SK-N-SH (cell line): ENCODE measurements around the gene RAD21L1. TPM values are rescaled to one million over a fixed set of nuclear protein-coding genes. Genes with fewer than 3 reads are reported as not detected.

Experiments used
- CTCF ChIA-PET: fragments of 300-600, 350-600 bp; formaldehyde crosslinking; extraction: SDS; loops from one replicate; lab custom pipeline; 2021; lab: Yijun Ruan, JAX
- POLR2A ChIA-PET: fragments of 350-600 bp; sonication (Branson Sonifier 250); formaldehyde crosslinking; extraction: SDS; loops from one replicate; lab custom pipeline; 2020; ENCODE audit warnings: antibody characterized with exemption, inconsistent platforms; lab: Yijun Ruan, JAX
- DNase-seq: peaks from one replicate; pipeline ENCODE4 v3.0.0; 2012
- H2AFZ ChIP-seq: fragments of 200-600 bp; sonication (generic); 2 replicates; pipeline ENCODE4 v1.8.1; 2016; ENCODE audit warnings: antibody characterized with exemption, mild to moderate bottlenecking, low read depth
- H3F3A ChIP-seq: fragments of 200-600 bp; sonication (generic); replicated peaks from 2 replicates; pipeline ENCODE3; 2016; ENCODE audit warnings: antibody characterized with exemption, mild to moderate bottlenecking; ENCODE audit not compliant: insufficient read depth
- H3K27ac ChIP-seq, 2 experiments: fragments of 200-500 bp in 1 of 2; fragments of 200-600 bp in 1 of 2; sonication (Bioruptor generic) in 1 of 2; sonication (generic), shearing (Covaris generic) in 1 of 2; 2 replicates each; pipeline versions ENCODE4 v1.5.1 to v1.6.1; 2014 to 2016; ENCODE audit warnings: low read depth in 2 of 2, inconsistent platforms in 1 of 2, low read length in 1 of 2, mild to moderate bottlenecking in 1 of 2, mixed read lengths in 1 of 2
- H3K27me3 ChIP-seq: fragments of 200-600 bp; sonication (generic), shearing (Covaris generic); 2 replicates; pipeline ENCODE4 v1.6.1; 2016; ENCODE audit warnings: mixed run types; ENCODE audit not compliant: insufficient read depth
- H3K36me3 ChIP-seq, 2 experiments: fragments of 200-500 bp in 1 of 2; fragments of 200-600 bp in 1 of 2; sonication (Bioruptor generic) in 1 of 2; sonication (generic) in 1 of 2; replicated peaks in 1 of 2; 2 replicates each; pipeline versions ENCODE3 to v1.5.1; 2014 to 2016; ENCODE audit warnings: low read length in 1 of 2, mild to moderate bottlenecking in 1 of 2; ENCODE audit not compliant: insufficient read depth in 2 of 2, control insufficient read depth in 1 of 2
- H3K4me1 ChIP-seq, 2 experiments: fragments of 200-500 bp in 1 of 2; fragments of 200-600 bp in 1 of 2; sonication (Bioruptor generic) in 1 of 2; sonication (generic), shearing (Covaris generic) in 1 of 2; 2 replicates each; pipeline versions ENCODE4 v1.5.1 to v1.6.1; 2014 to 2016; ENCODE audit warnings: low read depth in 1 of 2, low read length in 1 of 2, mixed run types in 1 of 2; ENCODE audit not compliant: insufficient read depth in 2 of 2, control insufficient read depth in 1 of 2
- H3K4me2 ChIP-seq: fragments of 200-600 bp; sonication (generic), shearing (Covaris generic); 2 replicates; pipeline ENCODE4 v1.6.1; 2017; ENCODE audit warnings: mixed run types
- H3K4me3 ChIP-seq, 2 experiments: fragments of 200-500 bp in 1 of 2; fragments of 200-600 bp in 1 of 2; sonication (Bioruptor generic) in 1 of 2; sonication (generic), shearing (Covaris generic) in 1 of 2; 2 replicates each; pipeline versions ENCODE4 v1.5.1 to v1.8.1; 2014 to 2016; ENCODE audit warnings: low read depth in 2 of 2, inconsistent platforms in 1 of 2, low read length in 1 of 2, mild to moderate bottlenecking in 1 of 2, mixed read lengths in 1 of 2, moderate library complexity in 1 of 2
- H3K79me2 ChIP-seq: fragments of 200-600 bp; sonication (generic); 2 replicates; pipeline ENCODE4 v1.8.1; 2017; ENCODE audit warnings: mild to moderate bottlenecking; ENCODE audit not compliant: insufficient read depth
- H3K9ac ChIP-seq: fragments of 200-600 bp; sonication (generic); 2 replicates; pipeline ENCODE4 v1.6.1; 2017; ENCODE audit warnings: mixed run types
- H3K9me2 ChIP-seq: fragments of 200-600 bp; sonication (generic); 2 replicates; pipeline ENCODE4 v1.6.1; 2017; ENCODE audit warnings: mixed run types
- H3K9me3 ChIP-seq: fragments of 200-600 bp; sonication (generic); 2 replicates; pipeline ENCODE4 v1.6.1; 2017; ENCODE audit warnings: mixed run types, mild to moderate bottlenecking, moderate library complexity
- H4K20me1 ChIP-seq: fragments of 200-600 bp; sonication (generic); 2 replicates; pipeline ENCODE4 v1.6.1; 2017; ENCODE audit warnings: mild to moderate bottlenecking, mixed run types; ENCODE audit not compliant: insufficient read depth
- CHD2 ChIP-seq: fragments of 150-350 bp; IDR thresholded peaks from 2 replicates; pipeline ENCODE4 v1.6.1; 2018; ENCODE audit warnings: low read length; ENCODE audit not compliant: partially characterized antibody
- ELF1 ChIP-seq: IDR thresholded peaks from 2 replicates; pipeline ENCODE4 v1.4.0; 2012
- EP300 ChIP-seq, 2 experiments: IDR thresholded peaks; 2 replicates each; pipeline versions ENCODE4 v1.4.0 to v1.6.1; 2012; ENCODE audit warnings: borderline replicate concordance in 1 of 2, low read depth in 1 of 2, low read length in 1 of 2
- EZH2phosphoT487 ChIP-seq: fragments of 200-600 bp; sonication (generic); IDR thresholded peaks from 2 replicates; pipeline ENCODE4 v1.6.1; 2017; ENCODE audit warnings: low read depth, mixed run types, mild to moderate bottlenecking, antibody characterized with exemption, moderate library complexity, borderline replicate concordance
- FOXJ3 ChIP-seq: sonication (generic); formaldehyde crosslinking; IDR thresholded peaks from 2 replicates; pipeline ENCODE4 v1.5.1; 2020; ENCODE audit warnings: mild to moderate bottlenecking, missing genetic modification reagents
- FOXM1 ChIP-seq: IDR thresholded peaks from 2 replicates; pipeline ENCODE4 v1.4.0; 2012; ENCODE audit warnings: low read depth, mild to moderate bottlenecking
- GABPA ChIP-seq: IDR thresholded peaks from 2 replicates; pipeline ENCODE4 v1.4.0; 2012; ENCODE audit warnings: low read depth, mild to moderate bottlenecking
- GATA2 ChIP-seq: sonication (generic); formaldehyde crosslinking; IDR thresholded peaks from 2 replicates; pipeline ENCODE4 v1.5.0; 2020; ENCODE audit warnings: mild to moderate bottlenecking, missing genetic modification reagents
- MXI1 ChIP-seq: IDR thresholded peaks from 2 replicates; pipeline ENCODE4 v1.6.1; 2012; ENCODE audit warnings: mild to moderate bottlenecking, low read depth, low read length, improper control_type of control experiment
- NFIC ChIP-seq: IDR thresholded peaks from 2 replicates; pipeline ENCODE4 v1.4.0; 2012; ENCODE audit warnings: borderline replicate concordance
- POLR2AphosphoS5 ChIP-seq: IDR thresholded peaks from 2 replicates; pipeline ENCODE4 v1.6.1; 2012; ENCODE audit warnings: low read depth, low read length
- RAD21 ChIP-seq: IDR thresholded peaks from 2 replicates; pipeline ENCODE4 v1.6.1; 2012; ENCODE audit warnings: mild to moderate bottlenecking, low read length
- RFX5 ChIP-seq: IDR thresholded peaks from 2 replicates; pipeline ENCODE4 v1.6.1; 2012; ENCODE audit warnings: mild to moderate bottlenecking, improper control_type of control experiment, low read length
- SIN3A ChIP-seq: IDR thresholded peaks from 2 replicates; pipeline ENCODE4 v1.6.1; 2012; ENCODE audit warnings: low read depth, mild to moderate bottlenecking, low read length, moderate library complexity, borderline replicate concordance
- TAF1 ChIP-seq: IDR thresholded peaks from 2 replicates; pipeline ENCODE4 v1.6.1; 2012; ENCODE audit warnings: low read depth, mild to moderate bottlenecking, low read length, moderate library complexity, borderline replicate concordance
- USF1 ChIP-seq: IDR thresholded peaks from 2 replicates; pipeline ENCODE4 v1.4.0; 2012; ENCODE audit warnings: low read depth, borderline replicate concordance
- YY1 ChIP-seq: IDR thresholded peaks from 2 replicates; pipeline ENCODE4 v1.4.0; 2012; ENCODE audit warnings: low read depth, mild to moderate bottlenecking
- WGBS: methylation state at CpG from one replicate; pipeline ENCODE4 v1.1.6; 2017; ENCODE audit warnings: low lambda C conversion rate; 5-methylcytosine and 5-hydroxymethylcytosine counted together
- polyA plus RNA-seq, 3 experiments: library from polyadenylated mRNA; depleted of rRNA; stranded (reverse); fragments of >200 nt; gene quantifications; 2 replicates each; pipeline ENCODE4 v1.2.3, GENCODE V29; 2012
- TF ChIP-seq, protein P1 (sequence below): IDR thresholded peaks from 2 replicates; pipeline ENCODE4 v1.6.1; 2012; ENCODE audit warnings: mild to moderate bottlenecking, low read depth, low read length, moderate library complexity
- TF ChIP-seq, protein P2 (sequence below): IDR thresholded peaks from 2 replicates; pipeline ENCODE4 v1.4.0; 2012; ENCODE audit warnings: low read depth, borderline replicate concordance
- TF ChIP-seq, protein P3 (sequence below): fragments of 200-600 bp; sonication (generic); IDR thresholded peaks from 2 replicates; pipeline ENCODE4 v1.6.1; 2017; ENCODE audit warnings: antibody characterized with exemption, mild to moderate bottlenecking, moderate library complexity

Gene RAD21L1
- polyA plus RNA-seq, 1 of the 3 experiments (the other 2 are of a cell fraction) = 0.03 TPM

- POLR2A ChIA-PET = no interaction called here
- CTCF ChIA-PET = interaction anchor here (2.5 kb wide), 1 partner anchor 11 kb away, joined by 7 read pairs; no protein-coding TSS in a partner anchor
- DNase-seq = no peak
Observed at GRCh38 chr20:1272368-1273100, 46.7 kb downstream of the RAD21L1 start.

More at GRCh38 chr20:1272368-1273100, 46.7 kb downstream of the RAD21L1 start:
- H3K4me2 ChIP-seq = no peak overlapping the region
- TF ChIP-seq GABPA (no peak), EP300 (IDR thresholded peaks at IDR 0.05; ENCODE audit: borderline replicate concordance in 1 of 2, low read depth in 1 of 2, low read length in 1 of 2) (no peak), RAD21 (no peak), CHD2 (no peak), YY1 (no peak), GATA2 (no peak), MXI1 (no peak), NFIC (no peak), EZH2phosphoT487 (no peak), FOXJ3 (CRISPR knock-in tag) (no peak), TAF1 (no peak), FOXM1 (no peak), SIN3A (no peak), RFX5 (no peak), USF1 (no peak), ELF1 (no peak), POLR2AphosphoS5 (no peak)
- TF ChIP-seq, protein P1, sequence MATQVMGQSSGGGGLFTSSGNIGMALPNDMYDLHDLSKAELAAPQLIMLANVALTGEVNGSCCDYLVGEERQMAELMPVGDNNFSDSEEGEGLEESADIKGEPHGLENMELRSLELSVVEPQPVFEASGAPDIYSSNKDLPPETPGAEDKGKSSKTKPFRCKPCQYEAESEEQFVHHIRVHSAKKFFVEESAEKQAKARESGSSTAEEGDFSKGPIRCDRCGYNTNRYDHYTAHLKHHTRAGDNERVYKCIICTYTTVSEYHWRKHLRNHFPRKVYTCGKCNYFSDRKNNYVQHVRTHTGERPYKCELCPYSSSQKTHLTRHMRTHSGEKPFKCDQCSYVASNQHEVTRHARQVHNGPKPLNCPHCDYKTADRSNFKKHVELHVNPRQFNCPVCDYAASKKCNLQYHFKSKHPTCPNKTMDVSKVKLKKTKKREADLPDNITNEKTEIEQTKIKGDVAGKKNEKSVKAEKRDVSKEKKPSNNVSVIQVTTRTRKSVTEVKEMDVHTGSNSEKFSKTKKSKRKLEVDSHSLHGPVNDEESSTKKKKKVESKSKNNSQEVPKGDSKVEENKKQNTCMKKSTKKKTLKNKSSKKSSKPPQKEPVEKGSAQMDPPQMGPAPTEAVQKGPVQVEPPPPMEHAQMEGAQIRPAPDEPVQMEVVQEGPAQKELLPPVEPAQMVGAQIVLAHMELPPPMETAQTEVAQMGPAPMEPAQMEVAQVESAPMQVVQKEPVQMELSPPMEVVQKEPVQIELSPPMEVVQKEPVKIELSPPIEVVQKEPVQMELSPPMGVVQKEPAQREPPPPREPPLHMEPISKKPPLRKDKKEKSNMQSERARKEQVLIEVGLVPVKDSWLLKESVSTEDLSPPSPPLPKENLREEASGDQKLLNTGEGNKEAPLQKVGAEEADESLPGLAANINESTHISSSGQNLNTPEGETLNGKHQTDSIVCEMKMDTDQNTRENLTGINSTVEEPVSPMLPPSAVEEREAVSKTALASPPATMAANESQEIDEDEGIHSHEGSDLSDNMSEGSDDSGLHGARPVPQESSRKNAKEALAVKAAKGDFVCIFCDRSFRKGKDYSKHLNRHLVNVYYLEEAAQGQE = no peak
- TF ChIP-seq, protein P2, sequence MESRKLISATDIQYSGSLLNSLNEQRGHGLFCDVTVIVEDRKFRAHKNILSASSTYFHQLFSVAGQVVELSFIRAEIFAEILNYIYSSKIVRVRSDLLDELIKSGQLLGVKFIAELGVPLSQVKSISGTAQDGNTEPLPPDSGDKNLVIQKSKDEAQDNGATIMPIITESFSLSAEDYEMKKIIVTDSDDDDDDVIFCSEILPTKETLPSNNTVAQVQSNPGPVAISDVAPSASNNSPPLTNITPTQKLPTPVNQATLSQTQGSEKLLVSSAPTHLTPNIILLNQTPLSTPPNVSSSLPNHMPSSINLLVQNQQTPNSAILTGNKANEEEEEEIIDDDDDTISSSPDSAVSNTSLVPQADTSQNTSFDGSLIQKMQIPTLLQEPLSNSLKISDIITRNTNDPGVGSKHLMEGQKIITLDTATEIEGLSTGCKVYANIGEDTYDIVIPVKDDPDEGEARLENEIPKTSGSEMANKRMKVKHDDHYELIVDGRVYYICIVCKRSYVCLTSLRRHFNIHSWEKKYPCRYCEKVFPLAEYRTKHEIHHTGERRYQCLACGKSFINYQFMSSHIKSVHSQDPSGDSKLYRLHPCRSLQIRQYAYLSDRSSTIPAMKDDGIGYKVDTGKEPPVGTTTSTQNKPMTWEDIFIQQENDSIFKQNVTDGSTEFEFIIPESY = no peak
- TF ChIP-seq, protein P3, sequence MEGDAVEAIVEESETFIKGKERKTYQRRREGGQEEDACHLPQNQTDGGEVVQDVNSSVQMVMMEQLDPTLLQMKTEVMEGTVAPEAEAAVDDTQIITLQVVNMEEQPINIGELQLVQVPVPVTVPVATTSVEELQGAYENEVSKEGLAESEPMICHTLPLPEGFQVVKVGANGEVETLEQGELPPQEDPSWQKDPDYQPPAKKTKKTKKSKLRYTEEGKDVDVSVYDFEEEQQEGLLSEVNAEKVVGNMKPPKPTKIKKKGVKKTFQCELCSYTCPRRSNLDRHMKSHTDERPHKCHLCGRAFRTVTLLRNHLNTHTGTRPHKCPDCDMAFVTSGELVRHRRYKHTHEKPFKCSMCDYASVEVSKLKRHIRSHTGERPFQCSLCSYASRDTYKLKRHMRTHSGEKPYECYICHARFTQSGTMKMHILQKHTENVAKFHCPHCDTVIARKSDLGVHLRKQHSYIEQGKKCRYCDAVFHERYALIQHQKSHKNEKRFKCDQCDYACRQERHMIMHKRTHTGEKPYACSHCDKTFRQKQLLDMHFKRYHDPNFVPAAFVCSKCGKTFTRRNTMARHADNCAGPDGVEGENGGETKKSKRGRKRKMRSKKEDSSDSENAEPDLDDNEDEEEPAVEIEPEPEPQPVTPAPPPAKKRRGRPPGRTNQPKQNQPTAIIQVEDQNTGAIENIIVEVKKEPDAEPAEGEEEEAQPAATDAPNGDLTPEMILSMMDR = no peak
- H3K27me3 ChIP-seq = no peaks in the 10 kb centered on the region
- no peaks in the 10 kb centered on the region for H3K79me2 ChIP-seq
- H2AFZ ChIP-seq = no peak overlapping the region
- no peak overlapping the region for H3K27ac ChIP-seq
- no peaks in the 10 kb centered on the region for H3K9me3 ChIP-seq
- 88% methylated on average over 6 of the region's 6 CpGs for WGBS
- peaks cover 0 to 4% of the 10 kb centered on the region in 2 experiments for H3K36me3 ChIP-seq
- H3K9me2 ChIP-seq = no peaks in the 10 kb centered on the region
- no peaks in the 10 kb centered on the region for H3F3A ChIP-seq
- H3K4me1 ChIP-seq = peaks cover 0 to 18% of the 10 kb centered on the region in 2 experiments; a peak in 1 of 4 replicates
- no peak overlapping the region for H3K4me3 ChIP-seq
- H3K9ac ChIP-seq = no peak overlapping the region
- H4K20me1 ChIP-seq = no peaks in the 10 kb centered on the region
